B cell (primary cell): ENCODE measurements around the gene BID. TPM values are rescaled to one million over a fixed set of nuclear protein-coding genes. Genes with fewer than 3 reads are reported as not detected.

Experiments
- ATAC-seq: fragments of 200-7000 bp; cut with Tn5 transposase; one replicate; pipeline ENCODE4 v1.10.0; 2021; ENCODE audit warnings: low read depth, mild to moderate bottlenecking, moderate number of reproducible peaks, moderate library complexity
- CTCF ChIA-PET: fragments of 350-600 bp; sonication (Branson Sonifier 250); formaldehyde crosslinking; loops from one replicate; lab custom pipeline; 2021; ENCODE audit warnings: antibody characterized with exemption, inconsistent platforms; lab: Charles Lee
- POLR2A ChIA-PET: fragments of 350-600 bp; sonication (Branson Sonifier 250); formaldehyde crosslinking; loops from one replicate; lab custom pipeline; 2021; ENCODE audit warnings: antibody characterized with exemption; lab: Charles Lee
- DNase-seq: peaks from one replicate; pipeline ENCODE4 v3.0.0; 2013
- H2AFZ ChIP-seq: 2 replicates; pipeline ENCODE4 v1.6.1; 2012; ENCODE audit warnings: mild to moderate bottlenecking, low read depth, low read length; ENCODE audit not compliant: insufficient read depth, poor library complexity, severe bottlenecking
- H3K27ac ChIP-seq, 2 donors: 1 replicate in 1 of 2; 2 replicates in 1 of 2; pipeline ENCODE4 v1.5.1; 2012 to 2013; ENCODE audit warnings: low read length in 2 of 2, mild to moderate bottlenecking in 2 of 2, moderate library complexity in 1 of 2
- H3K27me3 ChIP-seq, 4 experiments: fragments of 200-600 bp in 1 of 4; sonication (generic) in 1 of 4; replicated peaks in 1 of 4; 1 replicate in 2 of 4; 2 replicates in 2 of 4; pipeline versions ENCODE4 v1.6.1 to v1.7.0; 2013 to 2016; ENCODE audit warnings: low read length in 3 of 4, mild to moderate bottlenecking in 2 of 4, mixed read lengths in 1 of 4, moderate library complexity in 1 of 4; ENCODE audit not compliant: insufficient read depth in 4 of 4, control insufficient read depth in 3 of 4; ENCODE audit errors: control extremely low read depth in 1 of 4
- H3K36me3 ChIP-seq, 2 experiments: replicated peaks in 1 of 2; 1 replicate in 1 of 2; 2 replicates in 1 of 2; pipeline versions ENCODE4 v1.6.1 to v1.7.1; 2013; ENCODE audit warnings: low read length in 1 of 2; ENCODE audit not compliant: insufficient read depth in 2 of 2, control insufficient read depth in 1 of 2; ENCODE audit errors: control extremely low read depth in 1 of 2, extremely low read depth in 1 of 2
- H3K4me1 ChIP-seq, 2 donors: fragments of 200-600 bp in 1 of 2; sonication (generic) in 1 of 2; 1 replicate in 1 of 2; 2 replicates in 1 of 2; pipeline versions ENCODE4 v1.5.1 to v1.6.1; 2013 to 2017; ENCODE audit warnings: low read length in 2 of 2; ENCODE audit not compliant: control insufficient read depth in 2 of 2, insufficient read depth in 2 of 2
- H3K4me2 ChIP-seq: replicated peaks from 2 replicates; pipeline ENCODE3; 2012; ENCODE audit warnings: mild to moderate bottlenecking, low read depth, low read length; ENCODE audit not compliant: poor library complexity, severe bottlenecking
- H3K4me3 ChIP-seq, 5 experiments: fragments of 200-600 bp in 1 of 5; sonication (generic) in 1 of 5; 1 replicate in 3 of 5; 2 replicates in 2 of 5; pipeline versions ENCODE4 v1.5.1 to v1.7.0; 2011 to 2016; ENCODE audit warnings: low read length in 4 of 5, mild to moderate bottlenecking in 4 of 5, low read depth in 2 of 5, control low read depth in 1 of 5, moderate library complexity in 1 of 5; ENCODE audit not compliant: insufficient read depth in 1 of 5; ENCODE audit errors: control extremely low read depth in 1 of 5, extremely low read depth in 1 of 5
- H3K79me2 ChIP-seq: fragments of 200-600 bp; sonication (generic); one replicate; pipeline ENCODE4 v1.6.0; 2016; ENCODE audit warnings: low read length; ENCODE audit not compliant: control insufficient read depth, insufficient read depth
- H3K9ac ChIP-seq: fragments of 200-600 bp; sonication (generic); 2 replicates; pipeline ENCODE4 v1.6.1; 2017; ENCODE audit warnings: mild to moderate bottlenecking, low read length, moderate library complexity
- H3K9me3 ChIP-seq, 3 donors: one replicate each; pipeline versions ENCODE4 v1.6.1 to v1.7.1; 2013; ENCODE audit warnings: low read length in 2 of 3; ENCODE audit not compliant: control insufficient read depth in 2 of 3, insufficient read depth in 1 of 3; ENCODE audit errors: control extremely low read depth in 1 of 3
- H4K20me1 ChIP-seq: 2 replicates; pipeline ENCODE4 v1.6.0; 2012; ENCODE audit warnings: mild to moderate bottlenecking, low read length; ENCODE audit not compliant: insufficient read depth, control insufficient read depth, poor library complexity, severe bottlenecking
- H3K27ac Mint-ChIP-seq: one replicate; pipeline ENCODE4 v1.8.0; 2021; ENCODE audit warnings: mixed read lengths
- H3K27me3 Mint-ChIP-seq: one replicate; pipeline ENCODE4 v1.8.0; 2021; ENCODE audit warnings: mixed read lengths
- H3K4me1 Mint-ChIP-seq: one replicate; pipeline ENCODE4 v1.8.0; 2021; ENCODE audit warnings: mixed read lengths
- H3K4me3 Mint-ChIP-seq: one replicate; pipeline ENCODE4 v1.8.0; 2021; ENCODE audit warnings: mixed read lengths
- H3K9me3 Mint-ChIP-seq: one replicate; pipeline ENCODE4 v1.8.0; 2022; ENCODE audit warnings: mixed read lengths; ENCODE audit not compliant: insufficient read depth
- EZH2 ChIP-seq: IDR thresholded peaks from 2 replicates; pipeline ENCODE4 v1.6.1; 2012; ENCODE audit warnings: borderline replicate concordance, low read depth, mild to moderate bottlenecking, moderate library complexity, low read length; ENCODE audit not compliant: insufficient read depth, poor library complexity, severe bottlenecking
- WGBS: methylation state at CpG from one replicate; pipeline ENCODE4 v1.1.5; 2013; ENCODE audit warnings: missing lambda C conversion rate; ENCODE audit not compliant: insufficient coverage; 5-methylcytosine and 5-hydroxymethylcytosine counted together
- intact Hi-C: fragments of 100-400 bp; cut with micrococcal nuclease; formaldehyde crosslinking; loops from one replicate; pipeline ENCODE4 v1.10.0; 2022
- polyA plus RNA-seq: library from polyadenylated mRNA; depleted of rRNA; stranded (reverse); fragments of >200 nt; gene quantifications from 2 replicates; pipeline ENCODE4 v1.2.3, GENCODE V29; 2012
- total RNA-seq, 2 donors: library from RNA; stranded (reverse); fragments of 120-200 nt in 1 of 2; gene quantifications; 1 replicate in 1 of 2; 2 replicates in 1 of 2; pipeline versions ENCODE4 v1.2.3 to v1.2.4, GENCODE V29; 2013 to 2022
- TF ChIP-seq, protein P1 (sequence below): fragments of 200-600 bp; IDR thresholded peaks from one replicate; pipeline ENCODE4 v1.8.0; 2022; ENCODE audit warnings: antibody characterized with exemption, mild to moderate bottlenecking

The BID gene
- total and polyA plus RNA-seq, 2 donors (not counting 1 experiment from before 2014, with no cell fraction given), result 17.5 to 23.3 TPM

GRCh38 chr22:17738386-17739128, 35.7 kb downstream of the BID start:
- H3K4me3 Mint-ChIP-seq, result no peak overlapping the region
- ChIA-PET POLR2A (no interaction called here), CTCF (interaction anchor here (1.0 kb wide), 1 partner anchor 47 kb away, joined by 3 read pairs; no protein-coding TSS in a partner anchor)
- H3K9me3 Mint-ChIP-seq, result no peaks in the 10 kb centered on the region
- TF ChIP-seq, protein P1, sequence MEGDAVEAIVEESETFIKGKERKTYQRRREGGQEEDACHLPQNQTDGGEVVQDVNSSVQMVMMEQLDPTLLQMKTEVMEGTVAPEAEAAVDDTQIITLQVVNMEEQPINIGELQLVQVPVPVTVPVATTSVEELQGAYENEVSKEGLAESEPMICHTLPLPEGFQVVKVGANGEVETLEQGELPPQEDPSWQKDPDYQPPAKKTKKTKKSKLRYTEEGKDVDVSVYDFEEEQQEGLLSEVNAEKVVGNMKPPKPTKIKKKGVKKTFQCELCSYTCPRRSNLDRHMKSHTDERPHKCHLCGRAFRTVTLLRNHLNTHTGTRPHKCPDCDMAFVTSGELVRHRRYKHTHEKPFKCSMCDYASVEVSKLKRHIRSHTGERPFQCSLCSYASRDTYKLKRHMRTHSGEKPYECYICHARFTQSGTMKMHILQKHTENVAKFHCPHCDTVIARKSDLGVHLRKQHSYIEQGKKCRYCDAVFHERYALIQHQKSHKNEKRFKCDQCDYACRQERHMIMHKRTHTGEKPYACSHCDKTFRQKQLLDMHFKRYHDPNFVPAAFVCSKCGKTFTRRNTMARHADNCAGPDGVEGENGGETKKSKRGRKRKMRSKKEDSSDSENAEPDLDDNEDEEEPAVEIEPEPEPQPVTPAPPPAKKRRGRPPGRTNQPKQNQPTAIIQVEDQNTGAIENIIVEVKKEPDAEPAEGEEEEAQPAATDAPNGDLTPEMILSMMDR, result no peak
- TF ChIP-seq EZH2, result no peak
- H3K27me3 Mint-ChIP-seq, result no peaks in the 10 kb centered on the region
- Histone ChIP-seq H3K27ac (no peak overlapping the region), H3K9me3 (no peaks in the 10 kb centered on the region), H3K9ac (no peak overlapping the region), H3K4me1 (peaks cover 0 to 6% of the 10 kb centered on the region in 2 donors), H3K36me3 (peaks cover 4 to 56% of the 10 kb centered on the region in 2 experiments), H3K27me3 (no peaks in the 10 kb centered on the region), H4K20me1 (no peaks in the 10 kb centered on the region), H3K4me3 (no peak overlapping the region), H3K4me2 (no peak overlapping the region), H3K79me2 (peaks cover 15% of the 10 kb centered on the region), H2AFZ (no peak overlapping the region)
- H3K27ac Mint-ChIP-seq, result no peak overlapping the region
- intact Hi-C loops, result no loop called here
- peaks cover 8% of the 10 kb centered on the region for H3K4me1 Mint-ChIP-seq
- 98% methylated on average over 19 of the region's 21 CpGs for WGBS
- DNase-seq (no peak), ATAC-seq (no peak)

- POLR2A ChIA-PET, result no interaction called here
- intact Hi-C loops, result no loop called here
- no peak overlapping the region for H2AFZ ChIP-seq
- H3K9me3 ChIP-seq, result no peaks in the 10 kb centered on the region
- H3K4me2 ChIP-seq, result no peak overlapping the region
- no peaks in the 10 kb centered on the region for H3K4me1 Mint-ChIP-seq
- no peak for TF ChIP-seq EZH2
- TF ChIP-seq, protein P1, result no peak
- no peaks in the 10 kb centered on the region for H3K9me3 Mint-ChIP-seq
- no peaks in the 10 kb centered on the region for H4K20me1 ChIP-seq
- H3K27me3 Mint-ChIP-seq, result no peaks in the 10 kb centered on the region
- ATAC-seq, result no peak
- peak overlapping the region in 1 of 2 donors; percentile 13 for H3K27ac ChIP-seq
- no CpG with 5 or more reads among the region's 4 CpGs for WGBS
- no peak overlapping the region for H3K4me3 Mint-ChIP-seq
- H3K27me3 ChIP-seq, result no peaks in the 10 kb centered on the region
- no peak overlapping the region for H3K4me3 ChIP-seq
- CTCF ChIA-PET, result interaction anchor here (1.0 kb wide), 2 partner anchors 8 to 53 kb away, joined by 3 read pairs; no protein-coding TSS in a partner anchor
- no peaks in the 10 kb centered on the region for H3K79me2 ChIP-seq
- no peak overlapping the region for H3K9ac ChIP-seq
- peaks cover 4 to 72% of the 10 kb centered on the region in 2 experiments for H3K36me3 ChIP-seq
- DNase-seq, result no peak
- H3K4me1 ChIP-seq, result no peaks in the 10 kb centered on the region
- peak overlapping the region; percentile 32 for H3K27ac Mint-ChIP-seq
Measured at GRCh38 chr22:17734187-17734586, 40.1 kb downstream of the BID start.
